B cell (primary cell): ENCODE data around the gene CALD1. TPM values are rescaled to one million over a fixed set of nuclear protein-coding genes. Genes with fewer than 3 reads are reported as not detected.

Experiments used
- ATAC-seq: fragments of 200-7000 bp; cut with Tn5 transposase; one replicate; pipeline ENCODE4 v1.10.0; 2021; ENCODE audit warnings: low read depth, mild to moderate bottlenecking, moderate number of reproducible peaks, moderate library complexity
- CTCF ChIA-PET: fragments of 350-600 bp; sonication (Branson Sonifier 250); formaldehyde crosslinking; loops from one replicate; lab custom pipeline; 2021; ENCODE audit warnings: antibody characterized with exemption, inconsistent platforms; lab: Charles Lee
- POLR2A ChIA-PET: fragments of 350-600 bp; sonication (Branson Sonifier 250); formaldehyde crosslinking; loops from one replicate; lab custom pipeline; 2021; ENCODE audit warnings: antibody characterized with exemption; lab: Charles Lee
- DNase-seq: peaks from one replicate; pipeline ENCODE4 v3.0.0; 2013
- H2AFZ ChIP-seq: 2 replicates; pipeline ENCODE4 v1.6.1; 2012; ENCODE audit warnings: mild to moderate bottlenecking, low read depth, low read length; ENCODE audit not compliant: insufficient read depth, poor library complexity, severe bottlenecking
- H3K27ac ChIP-seq, 2 donors: 1 replicate in 1 of 2; 2 replicates in 1 of 2; pipeline ENCODE4 v1.5.1; 2012 to 2013; ENCODE audit warnings: low read length in 2 of 2, mild to moderate bottlenecking in 2 of 2, moderate library complexity in 1 of 2
- H3K27me3 ChIP-seq, 4 experiments: fragments of 200-600 bp in 1 of 4; sonication (generic) in 1 of 4; replicated peaks in 1 of 4; 1 replicate in 2 of 4; 2 replicates in 2 of 4; pipeline versions ENCODE4 v1.6.1 to v1.7.0; 2013 to 2016; ENCODE audit warnings: low read length in 3 of 4, mild to moderate bottlenecking in 2 of 4, mixed read lengths in 1 of 4, moderate library complexity in 1 of 4; ENCODE audit not compliant: insufficient read depth in 4 of 4, control insufficient read depth in 3 of 4; ENCODE audit errors: control extremely low read depth in 1 of 4
- H3K36me3 ChIP-seq, 2 experiments: replicated peaks in 1 of 2; 1 replicate in 1 of 2; 2 replicates in 1 of 2; pipeline versions ENCODE4 v1.6.1 to v1.7.1; 2013; ENCODE audit warnings: low read length in 1 of 2; ENCODE audit not compliant: insufficient read depth in 2 of 2, control insufficient read depth in 1 of 2; ENCODE audit errors: control extremely low read depth in 1 of 2, extremely low read depth in 1 of 2
- H3K4me1 ChIP-seq, 2 donors: fragments of 200-600 bp in 1 of 2; sonication (generic) in 1 of 2; 1 replicate in 1 of 2; 2 replicates in 1 of 2; pipeline versions ENCODE4 v1.5.1 to v1.6.1; 2013 to 2017; ENCODE audit warnings: low read length in 2 of 2; ENCODE audit not compliant: control insufficient read depth in 2 of 2, insufficient read depth in 2 of 2
- H3K4me2 ChIP-seq: replicated peaks from 2 replicates; pipeline ENCODE3; 2012; ENCODE audit warnings: mild to moderate bottlenecking, low read depth, low read length; ENCODE audit not compliant: poor library complexity, severe bottlenecking
- H3K4me3 ChIP-seq, 5 experiments: fragments of 200-600 bp in 1 of 5; sonication (generic) in 1 of 5; 1 replicate in 3 of 5; 2 replicates in 2 of 5; pipeline versions ENCODE4 v1.5.1 to v1.7.0; 2011 to 2016; ENCODE audit warnings: low read length in 4 of 5, mild to moderate bottlenecking in 4 of 5, low read depth in 2 of 5, control low read depth in 1 of 5, moderate library complexity in 1 of 5; ENCODE audit not compliant: insufficient read depth in 1 of 5; ENCODE audit errors: control extremely low read depth in 1 of 5, extremely low read depth in 1 of 5
- H3K79me2 ChIP-seq: fragments of 200-600 bp; sonication (generic); one replicate; pipeline ENCODE4 v1.6.0; 2016; ENCODE audit warnings: low read length; ENCODE audit not compliant: control insufficient read depth, insufficient read depth
- H3K9ac ChIP-seq: fragments of 200-600 bp; sonication (generic); 2 replicates; pipeline ENCODE4 v1.6.1; 2017; ENCODE audit warnings: mild to moderate bottlenecking, low read length, moderate library complexity
- H3K9me3 ChIP-seq, 3 donors: one replicate each; pipeline versions ENCODE4 v1.6.1 to v1.7.1; 2013; ENCODE audit warnings: low read length in 2 of 3; ENCODE audit not compliant: control insufficient read depth in 2 of 3, insufficient read depth in 1 of 3; ENCODE audit errors: control extremely low read depth in 1 of 3
- H4K20me1 ChIP-seq: 2 replicates; pipeline ENCODE4 v1.6.0; 2012; ENCODE audit warnings: mild to moderate bottlenecking, low read length; ENCODE audit not compliant: insufficient read depth, control insufficient read depth, poor library complexity, severe bottlenecking
- H3K27ac Mint-ChIP-seq: one replicate; pipeline ENCODE4 v1.8.0; 2021; ENCODE audit warnings: mixed read lengths
- H3K27me3 Mint-ChIP-seq: one replicate; pipeline ENCODE4 v1.8.0; 2021; ENCODE audit warnings: mixed read lengths
- H3K4me1 Mint-ChIP-seq: one replicate; pipeline ENCODE4 v1.8.0; 2021; ENCODE audit warnings: mixed read lengths
- H3K4me3 Mint-ChIP-seq: one replicate; pipeline ENCODE4 v1.8.0; 2021; ENCODE audit warnings: mixed read lengths
- H3K9me3 Mint-ChIP-seq: one replicate; pipeline ENCODE4 v1.8.0; 2022; ENCODE audit warnings: mixed read lengths; ENCODE audit not compliant: insufficient read depth
- CTCF ChIP-seq: fragments of 200-600 bp; IDR thresholded peaks from one replicate; pipeline ENCODE4 v1.8.0; 2022; ENCODE audit warnings: antibody characterized with exemption, mild to moderate bottlenecking
- EZH2 ChIP-seq: IDR thresholded peaks from 2 replicates; pipeline ENCODE4 v1.6.1; 2012; ENCODE audit warnings: borderline replicate concordance, low read depth, mild to moderate bottlenecking, moderate library complexity, low read length; ENCODE audit not compliant: insufficient read depth, poor library complexity, severe bottlenecking
- WGBS: methylation state at CpG from one replicate; pipeline ENCODE4 v1.1.5; 2013; ENCODE audit warnings: missing lambda C conversion rate; ENCODE audit not compliant: insufficient coverage; 5-methylcytosine and 5-hydroxymethylcytosine counted together
- intact Hi-C: fragments of 100-400 bp; cut with micrococcal nuclease; formaldehyde crosslinking; loops from one replicate; pipeline ENCODE4 v1.10.0; 2022
- polyA plus RNA-seq: library from polyadenylated mRNA; depleted of rRNA; stranded (reverse); fragments of >200 nt; gene quantifications from 2 replicates; pipeline ENCODE4 v1.2.3, GENCODE V29; 2012
- total RNA-seq, 2 donors: library from RNA; stranded (reverse); fragments of 120-200 nt in 1 of 2; gene quantifications; 1 replicate in 1 of 2; 2 replicates in 1 of 2; pipeline versions ENCODE4 v1.2.3 to v1.2.4, GENCODE V29; 2013 to 2022

The CALD1 gene
- total and polyA plus RNA-seq, 2 donors (not counting 1 experiment from before 2014, with no cell fraction given) = 0.18 to 0.69 TPM

- Histone ChIP-seq H3K4me3 (no peak overlapping the region), H4K20me1 (no peaks in the 10 kb centered on the region), H3K4me2 (no peak overlapping the region), H3K9me3 (no peaks in the 10 kb centered on the region), H3K36me3 (no peaks in the 10 kb centered on the region), H3K9ac (no peak overlapping the region), H3K79me2 (no peaks in the 10 kb centered on the region), H3K4me1 (peaks cover 21% of the 10 kb centered on the region in 2 donors), H2AFZ (no peak overlapping the region), H3K27me3 (peaks cover 0 to 12% (median 9%) of the 10 kb centered on the region in 4 experiments), H3K27ac (no peak overlapping the region)
- WGBS = 96% methylated on average over 6 of the region's 7 CpGs
- no peaks in the 10 kb centered on the region for H3K9me3 Mint-ChIP-seq
- TF ChIP-seq EZH2 = no peak
- TF ChIP-seq CTCF = no peak
- H3K4me3 Mint-ChIP-seq = no peak overlapping the region
- ChIA-PET CTCF (interaction anchor here (0.6 kb wide), 1 partner anchor 72 kb away, joined by 3 read pairs; no protein-coding TSS in a partner anchor), POLR2A (interaction anchor here (0.7 kb wide), 1 partner anchor 9 kb away, joined by 4 read pairs; no protein-coding TSS in a partner anchor)
- intact Hi-C loops = no loop called here
- H3K4me1 Mint-ChIP-seq = no peaks in the 10 kb centered on the region
- peak overlapping the region; percentile 76 for H3K27ac Mint-ChIP-seq
- DNase-seq = no peak
- ATAC-seq = no peak
- H3K27me3 Mint-ChIP-seq = peaks cover 27% of the 10 kb centered on the region
These were observed 4.0 kb downstream of the CALD1 start for GRCh38 chr7:134783294-134784069.
